Fibroblast of skin of right quadriceps (primary cell): Measurements from ENCODE around the gene CD200R1L.
A peak's percentile ranks its signal among the peaks of the same experiment; 100 is the strongest.

Source experiments
- DNase-seq: peaks from one replicate; pipeline ENCODE4 v3.0.0-alpha.2; 2013

Gene CD200R1L

DNA sequence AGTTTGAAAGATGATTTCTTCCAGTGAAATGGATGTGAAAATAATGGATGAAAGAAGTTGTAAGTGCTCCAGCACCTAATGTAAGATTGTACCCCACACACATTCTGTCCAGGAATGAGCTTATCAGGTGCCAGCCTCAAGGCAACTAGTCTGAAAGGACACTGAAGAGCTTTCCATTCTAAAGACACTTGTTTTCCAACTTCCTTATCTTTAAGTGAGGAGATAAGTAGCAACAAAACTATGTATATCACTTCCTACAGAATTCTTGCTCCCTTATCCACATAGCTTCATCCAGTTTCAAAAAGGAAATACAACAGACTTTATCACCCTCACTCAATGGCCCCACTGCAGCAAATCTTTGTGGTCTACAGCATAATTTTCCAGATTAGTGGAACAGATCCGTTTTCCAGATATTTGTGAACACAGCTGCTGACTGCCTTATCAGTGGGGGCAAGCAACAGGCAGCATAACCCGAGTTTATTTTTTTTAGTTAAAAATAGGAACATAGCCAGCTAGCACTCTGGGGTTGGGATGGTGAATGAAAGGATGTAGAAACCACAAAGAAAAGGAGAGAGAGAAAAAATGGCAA, 60.6 kb downstream of the CD200R1L start:
- DNase-seq: peak; percentile 69

GRCh38 chr3:112785321-112786001, 61.2 kb downstream of the CD200R1L start:
- no peak for DNase-seq

DNA sequence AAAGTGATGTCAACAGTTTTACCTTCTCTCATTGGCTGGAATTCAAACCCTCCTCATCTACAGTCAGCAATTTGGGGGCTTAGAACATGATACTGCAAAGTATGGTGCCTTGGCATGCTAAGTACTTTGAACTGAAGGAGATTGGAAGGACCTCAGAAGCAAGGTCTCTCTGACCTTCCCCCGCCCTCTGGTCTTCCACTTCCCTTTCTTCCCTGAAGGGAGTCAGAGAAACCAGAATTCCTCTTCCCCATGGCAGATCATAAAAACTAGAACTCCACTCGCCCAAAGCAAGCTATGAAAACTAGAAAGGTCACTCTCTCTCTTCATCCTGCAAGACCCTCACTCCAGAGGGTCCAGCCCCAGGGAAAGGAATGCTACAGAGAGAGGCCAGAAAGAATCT, 64.2 kb downstream of the CD200R1L start:
- DNase-seq: no peak

DNA sequence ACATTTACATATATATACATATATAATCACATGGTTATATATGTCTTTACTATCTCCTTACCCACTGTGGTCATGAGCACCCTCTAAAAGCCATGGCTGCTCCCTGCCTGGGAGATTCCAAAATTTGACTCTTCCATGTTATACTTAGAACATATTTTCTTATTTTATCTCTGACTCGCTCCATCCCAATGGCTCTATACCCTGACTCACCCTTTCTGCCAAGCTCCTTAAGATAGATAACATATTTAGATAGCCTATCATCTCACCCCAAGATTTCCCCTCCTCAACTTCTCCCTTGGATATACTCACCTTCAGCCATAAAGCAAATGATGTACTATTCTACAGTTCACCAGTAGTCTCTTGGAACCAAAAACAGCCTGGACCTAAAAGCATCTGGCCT, 65.1 kb downstream of the CD200R1L start:
- DNase-seq: peak; percentile 56

DNA sequence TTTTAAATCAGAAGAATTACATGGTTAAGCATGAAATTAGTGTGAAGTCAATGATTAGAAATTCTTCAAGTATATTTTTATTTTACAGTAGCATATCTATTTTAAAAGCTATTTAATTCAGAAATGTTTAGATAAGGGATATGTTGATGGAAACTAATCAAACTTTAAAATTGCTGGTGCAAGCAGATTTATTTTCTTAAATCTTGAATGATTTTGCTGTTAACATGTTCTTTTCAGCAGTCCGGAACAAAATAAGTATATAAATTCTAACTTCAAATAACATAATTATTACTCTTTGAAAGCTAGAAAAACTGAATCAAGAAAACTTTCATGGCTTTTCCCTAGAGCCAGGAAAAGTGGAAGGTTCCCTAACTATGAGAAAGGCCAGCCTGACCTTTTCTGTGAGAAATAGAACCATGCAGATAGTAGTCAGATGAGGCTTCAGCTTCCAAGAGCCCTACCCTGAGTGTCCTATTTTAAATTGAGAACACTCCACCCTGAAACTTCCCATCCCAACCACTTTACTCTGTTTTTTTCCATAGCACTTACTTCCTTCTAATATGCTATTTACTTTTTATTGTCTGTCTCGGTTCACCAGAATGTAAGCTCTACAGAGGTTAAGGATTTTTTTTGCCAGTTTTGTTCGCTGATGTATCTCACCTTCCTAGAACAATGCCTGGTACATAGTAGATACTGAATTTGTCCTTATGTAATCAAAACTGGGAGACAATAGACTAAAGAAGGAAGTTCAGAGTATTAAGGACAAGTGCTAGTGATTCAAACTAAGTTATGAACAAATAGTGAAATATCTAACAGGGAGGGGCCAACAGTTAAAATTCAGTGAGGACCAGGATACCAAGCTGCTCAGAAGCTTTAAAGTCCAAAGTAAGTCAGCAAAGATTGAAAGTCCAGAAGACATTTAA, 66.8 kb downstream of the CD200R1L start:
- DNase-seq: no peak

GRCh38 chr3:112779011-112779410, 67.7 kb downstream of the CD200R1L start:
- DNase-seq: no peak

DNA sequence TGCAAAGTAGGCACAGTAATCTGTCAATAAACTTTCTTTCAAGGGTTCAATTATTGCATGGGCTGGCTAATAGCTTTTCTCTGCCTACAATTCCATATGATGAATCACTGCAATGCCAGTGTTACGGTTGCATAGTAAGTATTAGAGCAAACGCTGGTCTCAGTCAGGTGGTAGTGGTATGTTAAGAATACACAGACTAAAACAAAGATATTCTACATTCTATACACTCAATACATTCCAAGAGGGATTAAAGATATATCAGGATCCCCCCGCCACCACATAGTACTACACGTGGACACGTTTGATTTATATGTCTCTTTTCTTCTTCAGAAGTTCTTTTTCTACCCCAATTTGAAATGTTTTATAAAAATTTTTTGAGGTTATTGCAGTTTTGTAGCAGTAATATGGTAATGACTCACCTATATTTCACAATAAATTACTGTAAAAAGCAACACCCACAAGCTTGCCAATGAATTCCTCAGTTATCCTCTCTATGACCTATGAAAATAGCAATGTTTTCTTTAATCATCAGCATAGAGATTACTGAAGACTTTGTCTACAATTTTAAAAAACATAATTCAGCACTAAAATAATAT, 68.2 kb downstream of the CD200R1L start:
- DNase-seq: peak; percentile 94

DNA sequence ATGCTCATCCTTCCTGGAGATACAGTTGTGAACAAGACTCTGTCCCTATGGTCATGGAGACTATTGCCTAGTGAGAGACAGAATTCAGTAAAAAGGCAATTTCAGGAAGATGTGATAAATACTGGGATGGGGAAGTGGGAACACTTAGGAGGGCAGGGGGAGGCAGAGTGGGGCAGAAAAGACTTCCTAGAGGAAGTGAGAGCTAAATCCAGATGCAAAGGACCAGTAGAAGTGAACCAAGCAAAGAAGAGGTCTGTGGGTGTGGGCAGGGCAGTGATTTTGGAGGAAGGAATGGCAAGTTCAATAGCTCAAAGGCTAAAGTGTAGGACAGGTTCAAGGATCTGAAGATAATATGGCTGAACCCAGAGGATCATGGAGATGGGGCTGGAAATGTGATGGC, 68.9 kb downstream of the CD200R1L start:
- no peak for DNase-seq

- DNase-seq: no peak
These were observed 69.8 kb downstream of the CD200R1L start for GRCh38 chr3:112776836-112777235.

- DNase-seq: peak; percentile 69
These were observed 70.7 kb downstream of the CD200R1L start for GRCh38 chr3:112776000-112776399.

DNA sequence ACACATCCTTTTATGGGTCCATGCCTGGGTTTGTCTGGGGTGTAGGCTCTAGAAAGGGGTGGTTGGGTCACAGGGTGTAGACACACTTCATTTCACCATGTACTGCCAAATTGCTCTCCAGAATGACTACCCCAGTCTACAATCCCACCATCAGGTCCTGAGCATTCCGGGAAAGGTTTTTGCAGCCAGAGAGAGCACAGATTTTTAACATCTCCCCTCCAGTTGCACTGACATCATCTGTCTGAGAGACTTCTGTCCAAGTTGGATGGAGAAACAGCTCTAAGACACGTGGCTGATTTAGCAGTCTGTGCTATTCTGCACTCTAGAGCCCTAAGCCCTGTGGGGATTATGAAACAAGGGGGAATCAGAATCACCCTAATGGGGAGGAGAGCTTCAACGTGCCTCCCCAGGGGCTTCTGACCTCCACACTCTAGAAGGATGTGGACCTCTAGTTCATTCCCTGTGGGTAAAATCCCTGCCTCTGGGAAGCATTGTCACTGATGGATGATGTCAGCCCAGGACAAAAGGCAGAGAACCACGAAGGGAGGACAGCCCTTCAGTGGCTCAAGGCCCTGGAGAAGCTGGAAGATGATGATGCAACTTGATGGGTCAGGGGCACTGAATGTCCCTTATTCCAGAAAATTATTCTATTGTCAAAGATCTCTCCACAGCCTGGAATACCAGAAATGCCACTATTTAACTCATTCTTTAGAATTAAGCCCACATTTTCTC, 71.5 kb downstream of the CD200R1L start:
- peak; percentile 83 for DNase-seq

- DNase-seq: peak; percentile 83
These were observed 72.3 kb downstream of the CD200R1L start for GRCh38 chr3:112774293-112774926.

GRCh38 chr3:112773864-112774263, 72.8 kb downstream of the CD200R1L start:
- no peak for DNase-seq

DNA sequence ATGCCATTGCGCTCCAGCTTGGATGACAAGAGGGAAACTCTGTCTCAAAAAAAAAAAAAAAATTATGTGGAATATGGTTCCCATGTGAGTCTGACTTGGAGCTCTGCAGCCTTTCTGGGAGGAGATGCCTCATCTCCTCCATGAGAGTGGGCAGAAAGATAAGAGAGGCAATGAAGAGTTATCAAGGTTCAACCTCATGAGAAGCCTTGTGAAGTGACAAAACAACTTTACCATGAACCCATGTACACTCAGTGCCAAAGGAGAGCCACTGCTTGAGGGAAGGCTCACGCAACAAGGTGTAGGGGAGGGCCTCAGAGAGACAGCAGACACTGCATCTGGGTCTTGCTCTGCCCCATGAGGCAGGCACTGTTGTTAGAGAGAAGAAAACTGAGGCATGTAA, 75.7 kb downstream of the CD200R1L start:
- DNase-seq: no peak

GRCh38 chr3:112770032-112770626, 76.5 kb downstream of the CD200R1L start:
- DNase-seq: peak; percentile 78

- DNase-seq: peak; percentile 39
These were observed 77.2 kb downstream of the CD200R1L start for GRCh38 chr3:112769286-112769978.

DNA sequence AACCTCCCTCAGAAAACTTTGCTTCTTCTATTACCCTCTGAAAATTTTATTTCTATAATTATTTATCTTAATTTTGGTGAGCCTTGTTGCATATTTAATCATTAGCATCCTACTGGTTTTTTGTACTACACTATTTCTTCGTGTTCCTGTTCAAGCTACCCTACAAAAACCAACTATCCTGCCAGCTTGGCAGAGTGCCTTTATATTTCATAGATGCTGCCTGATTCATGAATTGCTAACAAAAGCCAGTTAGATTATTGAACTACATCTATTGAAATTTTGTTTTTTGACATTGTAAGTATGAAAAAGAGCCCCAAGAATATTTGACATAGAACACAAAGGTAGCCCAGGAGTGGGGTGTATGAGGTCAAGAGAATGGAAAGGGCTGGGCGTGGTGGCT, 78.9 kb downstream of the CD200R1L start:
- DNase-seq: no peak

GRCh38 chr3:112767177-112767576, 79.5 kb downstream of the CD200R1L start:
- DNase-seq: no peak
